Fibroblast of lung (primary cell): Measurements from ENCODE around the gene HIPK1. TPM values are rescaled to one million over a fixed set of nuclear protein-coding genes. Genes with fewer than 3 reads are reported as not detected.
A peak's percentile ranks its signal among the peaks of the same experiment; 100 is the strongest.

Experiments used
- DNase-seq, 2 donors: peaks; one replicate each; pipeline versions ENCODE4 v3.0.0 to v3.0.0-alpha.2; 2010; ENCODE audit warnings: low read depth in 2 of 2
- H2AFZ ChIP-seq: 2 replicates; pipeline ENCODE4 v1.5.1; 2012; ENCODE audit warnings: low read length, control low read depth, inconsistent platforms
- H3K27ac ChIP-seq: 2 replicates; pipeline ENCODE4 v1.5.1; 2011; ENCODE audit warnings: low read length, control low read depth; ENCODE audit not compliant: insufficient read depth
- H3K27me3 ChIP-seq: 2 replicates; pipeline ENCODE4 v1.5.1; 2011; ENCODE audit warnings: mild to moderate bottlenecking, low read length; ENCODE audit not compliant: control insufficient read depth, insufficient read depth
- H3K36me3 ChIP-seq: 2 replicates; pipeline ENCODE4 v1.5.1; 2011; ENCODE audit warnings: low read length; ENCODE audit not compliant: control insufficient read depth, insufficient read depth
- H3K4me1 ChIP-seq: 2 replicates; pipeline ENCODE4 v1.5.1; 2011; ENCODE audit warnings: low read length; ENCODE audit not compliant: control insufficient read depth, insufficient read depth; ENCODE audit errors: extremely low read depth
- H3K4me2 ChIP-seq: 2 replicates; pipeline ENCODE4 v1.5.1; 2011; ENCODE audit warnings: low read length, control low read depth; ENCODE audit not compliant: insufficient read depth; ENCODE audit errors: extremely low read depth
- H3K4me3 ChIP-seq, 4 experiments: fragments of 200-600 bp in 1 of 4; sonication (generic) in 1 of 4; replicated peaks in 1 of 4; 2 replicates each; pipeline ENCODE4 v1.5.1; 2011 to 2016; ENCODE audit warnings: low read length in 4 of 4, low read depth in 3 of 4, mild to moderate bottlenecking in 3 of 4, control low read depth in 2 of 4, inconsistent platforms in 1 of 4, mixed read lengths in 1 of 4; ENCODE audit not compliant: insufficient read depth in 1 of 4; ENCODE audit errors: control extremely low read depth in 1 of 4
- H3K79me2 ChIP-seq: 2 replicates; pipeline ENCODE4 v1.5.1; 2012; ENCODE audit warnings: mild to moderate bottlenecking, low read length, inconsistent platforms; ENCODE audit not compliant: control insufficient read depth, insufficient read depth
- H3K9ac ChIP-seq: 2 replicates; pipeline ENCODE4 v1.5.1; 2011; ENCODE audit warnings: mild to moderate bottlenecking, low read length, control low read depth; ENCODE audit not compliant: insufficient read depth
- H3K9me3 ChIP-seq: 2 replicates; pipeline ENCODE4 v1.5.1; 2012; ENCODE audit warnings: low read depth, low read length; ENCODE audit not compliant: control insufficient read depth, insufficient read depth
- H4K20me1 ChIP-seq: 2 replicates; pipeline ENCODE4 v1.5.1; 2011; ENCODE audit warnings: low read length; ENCODE audit not compliant: control insufficient read depth, insufficient read depth; ENCODE audit errors: extremely low read depth
- CTCF ChIP-seq, 2 donors: IDR thresholded peaks in 1 of 2; conservative IDR thresholded peaks in 1 of 2; 1 replicate in 1 of 2; 2 replicates in 1 of 2; pipeline ENCODE4 v1.5.1; 2011 to 2012; ENCODE audit warnings: low read length in 2 of 2, control low read depth in 1 of 2, inconsistent platforms in 1 of 2, low read depth in 1 of 2, mild to moderate bottlenecking in 1 of 2
- EZH2 ChIP-seq: IDR thresholded peaks from 2 replicates; pipeline ENCODE4 v1.5.1; 2012; ENCODE audit warnings: low read length, control low read depth, mild to moderate bottlenecking; ENCODE audit errors: missing control alignments
- polyA plus RNA-seq, 2 donors: library from polyadenylated mRNA; depleted of rRNA in 1 of 2; stranded (reverse) in 1 of 2; unstranded in 1 of 2; fragments of >200 nt; gene quantifications; 2 replicates each; pipeline ENCODE4 v1.2.1, GENCODE V29; 2011 to 2012; ENCODE audit warnings: missing spikeins in 1 of 2
- total RNA-seq: library from RNA; depleted of rRNA; stranded (reverse); fragments of >200 nt; gene quantifications from 2 replicates; pipeline ENCODE4 v1.2.1, GENCODE V29; 2014

The HIPK1 gene
- total and polyA plus RNA-seq, 2 donors (not counting 1 experiment from before 2014, with no cell fraction given): 19.8 to 28.5 TPM

- peak overlapping the region; percentile 95 for H3K27ac ChIP-seq
- peaks cover 31% of the 10 kb centered on the region for H3K4me1 ChIP-seq
- peaks cover 6% of the 10 kb centered on the region for H3K79me2 ChIP-seq
- no peaks in the 10 kb centered on the region for H3K27me3 ChIP-seq
- DNase-seq: peak; percentile 25 to 65
- no peak overlapping the region for H3K9ac ChIP-seq
- no peaks in the 10 kb centered on the region for H3K9me3 ChIP-seq
- peaks cover 5% of the 10 kb centered on the region for H3K36me3 ChIP-seq
- H3K4me2 ChIP-seq: peak overlapping the region; percentile 97
- H4K20me1 ChIP-seq: no peaks in the 10 kb centered on the region
- H3K4me3 ChIP-seq: peak overlapping the region; percentile 50 to 75 (median 65)
- TF ChIP-seq EZH2 (no peak), CTCF (conservative IDR thresholded peaks at IDR 0.05 in 1 of 2, IDR thresholded peaks at IDR 0.05 in 1 of 2; ENCODE audit: low read depth in 1 of 2, low read length in 2 of 2) (no peak)
- peak overlapping the region; percentile 80 for H2AFZ ChIP-seq
Measured at GRCh38 chr1:113980110-113980509, 51.0 kb downstream of the HIPK1 start.

- peak overlapping the region; percentile 31 to 52 (median 36) for H3K4me3 ChIP-seq
- peak overlapping the region; percentile 97 for H3K4me2 ChIP-seq
- H3K9ac ChIP-seq: no peak overlapping the region
- H3K27ac ChIP-seq: peak overlapping the region; percentile 43
- TF ChIP-seq EZH2: no peak
- TF ChIP-seq CTCF (conservative IDR thresholded peaks at IDR 0.05 in 1 of 2, IDR thresholded peaks at IDR 0.05 in 1 of 2; ENCODE audit: low read depth in 1 of 2, low read length in 2 of 2): no peak
- H3K4me1 ChIP-seq: peaks cover 23% of the 10 kb centered on the region
- H3K9me3 ChIP-seq: no peaks in the 10 kb centered on the region
- peak overlapping the region; percentile 24 for H2AFZ ChIP-seq
- H4K20me1 ChIP-seq: no peaks in the 10 kb centered on the region
- H3K36me3 ChIP-seq: peaks cover 5% of the 10 kb centered on the region
- peak; percentile 82 to 90 for DNase-seq
- H3K79me2 ChIP-seq: peaks cover 6% of the 10 kb centered on the region
- H3K27me3 ChIP-seq: no peaks in the 10 kb centered on the region
Measured at GRCh38 chr1:113981962-113982931, 53.1 kb downstream of the HIPK1 start.

GRCh38 chr1:113982949-113983348 lies 53.8 kb downstream of the HIPK1 start:
- TF ChIP-seq EZH2 (no peak), CTCF (conservative IDR thresholded peaks at IDR 0.05 in 1 of 2, IDR thresholded peaks at IDR 0.05 in 1 of 2; ENCODE audit: low read depth in 1 of 2, low read length in 2 of 2) (no peak)
- Histone ChIP-seq H3K4me2 (peak overlapping the region; percentile 97), H3K9me3 (no peaks in the 10 kb centered on the region), H2AFZ (peak overlapping the region; percentile 24), H3K27ac (peak overlapping the region; percentile 43), H3K27me3 (no peaks in the 10 kb centered on the region), H3K4me1 (peaks cover 23% of the 10 kb centered on the region), H3K79me2 (peaks cover 6% of the 10 kb centered on the region), H3K9ac (no peak overlapping the region), H4K20me1 (no peaks in the 10 kb centered on the region), H3K4me3 (peak overlapping the region; percentile 31 to 52 (median 36)), H3K36me3 (peaks cover 5% of the 10 kb centered on the region)
- no peak for DNase-seq
